Stimulated activated CD4-positive, alpha-beta T cell treated with anti-CD3 and anti-CD28 coated beads, Interleukin-12 subunit alpha, Interleukin-12 subunit beta, amount 100 ng/mL, for 24 hours (primary cell): ENCODE data around the gene MUC5AC.

Experiments used
- DNase-seq, 2 experiments: peaks; one replicate each; pipeline ENCODE4 v3.0.0-alpha.2; 2020; ENCODE audit warnings: low read depth in 2 of 2

Gene MUC5AC

GRCh38 chr11:1196516-1197391 is 39.0 kb downstream of the MUC5AC start:
- no peak for DNase-seq

- no peak for DNase-seq
Observed at GRCh38 chr11:1197431-1197885, 39.7 kb downstream of the MUC5AC start.

GRCh38 chr11:1197886-1198560 is 40.3 kb downstream of the MUC5AC start:
- DNase-seq, result no peak

GRCh38 chr11:1198561-1199240 is 40.9 kb downstream of the MUC5AC start:
- no peak for DNase-seq

GRCh38 chr11:1199241-1199750 is 41.5 kb downstream of the MUC5AC start:
- DNase-seq, result no peak

GRCh38 chr11:1199751-1200610 is 42.2 kb downstream of the MUC5AC start:
- no peak for DNase-seq

- DNase-seq, result no peak
Observed at GRCh38 chr11:1200611-1201191, 42.9 kb downstream of the MUC5AC start.

- no peak for DNase-seq
Observed at GRCh38 chr11:1201395-1202153, 43.8 kb downstream of the MUC5AC start.

GRCh38 chr11:1202154-1202775 is 44.5 kb downstream of the MUC5AC start:
- no peak for DNase-seq

GRCh38 chr11:1202776-1203504 is 45.2 kb downstream of the MUC5AC start:
- peak; percentile 48 to 51 for DNase-seq

- DNase-seq, result no peak
Observed at GRCh38 chr11:1203505-1204271, 45.9 kb downstream of the MUC5AC start.

- DNase-seq, result no peak
Observed at GRCh38 chr11:1204381-1205101, 46.8 kb downstream of the MUC5AC start.

GRCh38 chr11:1205121-1205986 is 47.6 kb downstream of the MUC5AC start:
- DNase-seq, result no peak

- DNase-seq, result no peak
Observed at GRCh38 chr11:1205987-1206331, 48.2 kb downstream of the MUC5AC start.

GRCh38 chr11:1206391-1207271 is 48.9 kb downstream of the MUC5AC start:
- no peak for DNase-seq
